B cell (primary cell): ENCODE measurements around the gene UBL3. TPM values are rescaled to one million over a fixed set of nuclear protein-coding genes. Genes with fewer than 3 reads are reported as not detected.

Experiments
- ATAC-seq: fragments of 200-7000 bp; cut with Tn5 transposase; one replicate; pipeline ENCODE4 v1.10.0; 2021; ENCODE audit warnings: low read depth, mild to moderate bottlenecking, moderate number of reproducible peaks, moderate library complexity
- CTCF ChIA-PET: fragments of 350-600 bp; sonication (Branson Sonifier 250); formaldehyde crosslinking; loops from one replicate; lab custom pipeline; 2021; ENCODE audit warnings: antibody characterized with exemption, inconsistent platforms; lab: Charles Lee
- POLR2A ChIA-PET: fragments of 350-600 bp; sonication (Branson Sonifier 250); formaldehyde crosslinking; loops from one replicate; lab custom pipeline; 2021; ENCODE audit warnings: antibody characterized with exemption; lab: Charles Lee
- DNase-seq: peaks from one replicate; pipeline ENCODE4 v3.0.0; 2013
- H2AFZ ChIP-seq: 2 replicates; pipeline ENCODE4 v1.6.1; 2012; ENCODE audit warnings: mild to moderate bottlenecking, low read depth, low read length; ENCODE audit not compliant: insufficient read depth, poor library complexity, severe bottlenecking
- H3K27ac ChIP-seq, 2 donors: 1 replicate in 1 of 2; 2 replicates in 1 of 2; pipeline ENCODE4 v1.5.1; 2012 to 2013; ENCODE audit warnings: low read length in 2 of 2, mild to moderate bottlenecking in 2 of 2, moderate library complexity in 1 of 2
- H3K27me3 ChIP-seq, 4 experiments: fragments of 200-600 bp in 1 of 4; sonication (generic) in 1 of 4; replicated peaks in 1 of 4; 1 replicate in 2 of 4; 2 replicates in 2 of 4; pipeline versions ENCODE4 v1.6.1 to v1.7.0; 2013 to 2016; ENCODE audit warnings: low read length in 3 of 4, mild to moderate bottlenecking in 2 of 4, mixed read lengths in 1 of 4, moderate library complexity in 1 of 4; ENCODE audit not compliant: insufficient read depth in 4 of 4, control insufficient read depth in 3 of 4; ENCODE audit errors: control extremely low read depth in 1 of 4
- H3K36me3 ChIP-seq, 2 experiments: replicated peaks in 1 of 2; 1 replicate in 1 of 2; 2 replicates in 1 of 2; pipeline versions ENCODE4 v1.6.1 to v1.7.1; 2013; ENCODE audit warnings: low read length in 1 of 2; ENCODE audit not compliant: insufficient read depth in 2 of 2, control insufficient read depth in 1 of 2; ENCODE audit errors: control extremely low read depth in 1 of 2, extremely low read depth in 1 of 2
- H3K4me1 ChIP-seq, 2 donors: fragments of 200-600 bp in 1 of 2; sonication (generic) in 1 of 2; 1 replicate in 1 of 2; 2 replicates in 1 of 2; pipeline versions ENCODE4 v1.5.1 to v1.6.1; 2013 to 2017; ENCODE audit warnings: low read length in 2 of 2; ENCODE audit not compliant: control insufficient read depth in 2 of 2, insufficient read depth in 2 of 2
- H3K4me2 ChIP-seq: replicated peaks from 2 replicates; pipeline ENCODE3; 2012; ENCODE audit warnings: mild to moderate bottlenecking, low read depth, low read length; ENCODE audit not compliant: poor library complexity, severe bottlenecking
- H3K4me3 ChIP-seq, 5 experiments: fragments of 200-600 bp in 1 of 5; sonication (generic) in 1 of 5; 1 replicate in 3 of 5; 2 replicates in 2 of 5; pipeline versions ENCODE4 v1.5.1 to v1.7.0; 2011 to 2016; ENCODE audit warnings: low read length in 4 of 5, mild to moderate bottlenecking in 4 of 5, low read depth in 2 of 5, control low read depth in 1 of 5, moderate library complexity in 1 of 5; ENCODE audit not compliant: insufficient read depth in 1 of 5; ENCODE audit errors: control extremely low read depth in 1 of 5, extremely low read depth in 1 of 5
- H3K79me2 ChIP-seq: fragments of 200-600 bp; sonication (generic); one replicate; pipeline ENCODE4 v1.6.0; 2016; ENCODE audit warnings: low read length; ENCODE audit not compliant: control insufficient read depth, insufficient read depth
- H3K9ac ChIP-seq: fragments of 200-600 bp; sonication (generic); 2 replicates; pipeline ENCODE4 v1.6.1; 2017; ENCODE audit warnings: mild to moderate bottlenecking, low read length, moderate library complexity
- H3K9me3 ChIP-seq, 3 donors: one replicate each; pipeline versions ENCODE4 v1.6.1 to v1.7.1; 2013; ENCODE audit warnings: low read length in 2 of 3; ENCODE audit not compliant: control insufficient read depth in 2 of 3, insufficient read depth in 1 of 3; ENCODE audit errors: control extremely low read depth in 1 of 3
- H4K20me1 ChIP-seq: 2 replicates; pipeline ENCODE4 v1.6.0; 2012; ENCODE audit warnings: mild to moderate bottlenecking, low read length; ENCODE audit not compliant: insufficient read depth, control insufficient read depth, poor library complexity, severe bottlenecking
- H3K27ac Mint-ChIP-seq: one replicate; pipeline ENCODE4 v1.8.0; 2021; ENCODE audit warnings: mixed read lengths
- H3K27me3 Mint-ChIP-seq: one replicate; pipeline ENCODE4 v1.8.0; 2021; ENCODE audit warnings: mixed read lengths
- H3K4me1 Mint-ChIP-seq: one replicate; pipeline ENCODE4 v1.8.0; 2021; ENCODE audit warnings: mixed read lengths
- H3K4me3 Mint-ChIP-seq: one replicate; pipeline ENCODE4 v1.8.0; 2021; ENCODE audit warnings: mixed read lengths
- H3K9me3 Mint-ChIP-seq: one replicate; pipeline ENCODE4 v1.8.0; 2022; ENCODE audit warnings: mixed read lengths; ENCODE audit not compliant: insufficient read depth
- CTCF ChIP-seq: fragments of 200-600 bp; IDR thresholded peaks from one replicate; pipeline ENCODE4 v1.8.0; 2022; ENCODE audit warnings: antibody characterized with exemption, mild to moderate bottlenecking
- EZH2 ChIP-seq: IDR thresholded peaks from 2 replicates; pipeline ENCODE4 v1.6.1; 2012; ENCODE audit warnings: borderline replicate concordance, low read depth, mild to moderate bottlenecking, moderate library complexity, low read length; ENCODE audit not compliant: insufficient read depth, poor library complexity, severe bottlenecking
- WGBS: methylation state at CpG from one replicate; pipeline ENCODE4 v1.1.5; 2013; ENCODE audit warnings: missing lambda C conversion rate; ENCODE audit not compliant: insufficient coverage; 5-methylcytosine and 5-hydroxymethylcytosine counted together
- intact Hi-C: fragments of 100-400 bp; cut with micrococcal nuclease; formaldehyde crosslinking; loops from one replicate; pipeline ENCODE4 v1.10.0; 2022
- polyA plus RNA-seq: library from polyadenylated mRNA; depleted of rRNA; stranded (reverse); fragments of >200 nt; gene quantifications from 2 replicates; pipeline ENCODE4 v1.2.3, GENCODE V29; 2012
- total RNA-seq, 2 donors: library from RNA; stranded (reverse); fragments of 120-200 nt in 1 of 2; gene quantifications; 1 replicate in 1 of 2; 2 replicates in 1 of 2; pipeline versions ENCODE4 v1.2.3 to v1.2.4, GENCODE V29; 2013 to 2022

Gene UBL3
- total and polyA plus RNA-seq, 2 donors (not counting 1 experiment from before 2014, with no cell fraction given) = 7.3 to 27.9 TPM

- H3K27ac Mint-ChIP-seq = no peak overlapping the region
These were observed 38.7 kb upstream of the UBL3 start for GRCh38 chr13:29889111-29889510.

GRCh38 chr13:29888306-29888705 is 37.9 kb upstream of the UBL3 start:
- H3K4me3 Mint-ChIP-seq = no peak overlapping the region
- no peaks in the 10 kb centered on the region for H3K9me3 ChIP-seq
- H3K4me1 Mint-ChIP-seq = no peaks in the 10 kb centered on the region
- H3K79me2 ChIP-seq = no peaks in the 10 kb centered on the region
- H3K9ac ChIP-seq = no peak overlapping the region
- ChIA-PET CTCF (no interaction called here), POLR2A (no interaction called here)
- H2AFZ ChIP-seq = no peak overlapping the region
- no peak for TF ChIP-seq EZH2
- TF ChIP-seq CTCF = no peak
- no peak for ATAC-seq
- H4K20me1 ChIP-seq = no peaks in the 10 kb centered on the region
- H3K27ac ChIP-seq = no peak overlapping the region
- H3K27ac Mint-ChIP-seq = no peak overlapping the region
- no peak overlapping the region for H3K4me3 ChIP-seq
- no peaks in the 10 kb centered on the region for H3K4me1 ChIP-seq
- no peaks in the 10 kb centered on the region for H3K36me3 ChIP-seq
- no peak for DNase-seq
- H3K27me3 ChIP-seq = no peaks in the 10 kb centered on the region
- WGBS = 53% methylated on average over 3 of the region's 4 CpGs
- no peak overlapping the region for H3K4me2 ChIP-seq
- intact Hi-C loops = no loop called here
- no peaks in the 10 kb centered on the region for H3K9me3 Mint-ChIP-seq
- peaks cover 4% of the 10 kb centered on the region for H3K27me3 Mint-ChIP-seq

More at GRCh38 chr13:29889111-29889510, 38.7 kb upstream of the UBL3 start:
- no peaks in the 10 kb centered on the region for H3K4me1 ChIP-seq
- no peak overlapping the region for H2AFZ ChIP-seq
- H3K9me3 ChIP-seq = no peaks in the 10 kb centered on the region
- ChIA-PET POLR2A (no interaction called here), CTCF (no interaction called here)
- TF ChIP-seq CTCF (no peak), EZH2 (no peak)
- no peaks in the 10 kb centered on the region for H3K4me1 Mint-ChIP-seq
- H3K4me3 Mint-ChIP-seq = no peak overlapping the region
- H3K36me3 ChIP-seq = no peaks in the 10 kb centered on the region
- H3K27me3 Mint-ChIP-seq = peaks cover 4% of the 10 kb centered on the region
- H3K27ac ChIP-seq = no peak overlapping the region
- ATAC-seq = no peak
- no peak overlapping the region for H3K4me2 ChIP-seq
- no peak overlapping the region for H3K4me3 ChIP-seq
- no peaks in the 10 kb centered on the region for H4K20me1 ChIP-seq
- H3K9ac ChIP-seq = no peak overlapping the region
- intact Hi-C loops = no loop called here
- no peaks in the 10 kb centered on the region for H3K27me3 ChIP-seq
- DNase-seq = no peak
- WGBS = no CpG with 5 or more reads among the region's 3 CpGs
- H3K79me2 ChIP-seq = no peaks in the 10 kb centered on the region
- no peaks in the 10 kb centered on the region for H3K9me3 Mint-ChIP-seq
